Stomach (tissue), 4 donors: ENCODE results near the gene CDH8.

Experiments used
- CTCF ChIP-seq, 7 experiments: fragments of 450-650 bp in 4 of 7; fragments of 200-600 bp in 3 of 7; sonication (generic) in 3 of 7; IDR thresholded peaks; one replicate each; pipeline ENCODE4 v1.5.1; 2016 to 2019; ENCODE audit warnings: antibody characterized with exemption in 7 of 7, control low read depth in 2 of 7, mild to moderate bottlenecking in 1 of 7
- EP300 ChIP-seq: sonication (generic); formaldehyde crosslinking; IDR thresholded peaks from one replicate; pipeline ENCODE4 v1.6.1; 2017; ENCODE audit warnings: antibody characterized with exemption
- POLR2A ChIP-seq, 4 donors: fragments of 450-650 bp; IDR thresholded peaks; one replicate each; pipeline ENCODE4 v1.6.1; 2016; ENCODE audit warnings: antibody characterized with exemption in 4 of 4, control low read depth in 2 of 4, mild to moderate bottlenecking in 1 of 4, moderate library complexity in 1 of 4
- POLR2AphosphoS5 ChIP-seq, 3 donors: sonication (generic); formaldehyde crosslinking; IDR thresholded peaks; one replicate each; pipeline ENCODE4 v1.6.1; 2016; ENCODE audit warnings: antibody characterized with exemption in 3 of 3

GRCh38 chr16:61818850-61819249 lies 217.4 kb downstream of the CDH8 start:
- no peak for TF ChIP-seq CTCF (IDR thresholded peaks at IDR 0.05)
- TF ChIP-seq EP300, result no peak
- no peak for TF ChIP-seq POLR2AphosphoS5 (IDR thresholded peaks at IDR 0.05)
- TF ChIP-seq POLR2A (IDR thresholded peaks at IDR 0.05), result no peak
